GM23248 (cell line): Measurements from ENCODE around the gene RERE.

Source experiments
- EZH2 ChIP-seq: fragments of 200-600 bp; sonication (generic); IDR thresholded peaks from 2 replicates; pipeline ENCODE4 v1.6.1; 2018; ENCODE audit warnings: antibody characterized with exemption, mild to moderate bottlenecking; ENCODE audit not compliant: insufficient read depth, poor library complexity, severe bottlenecking
- EZH2phosphoT487 ChIP-seq: fragments of 200-600 bp; sonication (generic); IDR thresholded peaks from 2 replicates; pipeline ENCODE4 v1.6.1; 2018; ENCODE audit warnings: antibody characterized with exemption, moderate library complexity, mild to moderate bottlenecking, low read depth; ENCODE audit not compliant: insufficient read depth

GRCh38 chr1:8533907-8534306 is 283.5 kb downstream of the RERE start:
- TF ChIP-seq EZH2, result no peak
- TF ChIP-seq EZH2phosphoT487, result no peak
